Fibroblast of pulmonary artery (primary cell): ENCODE data around the gene TBP.
"Not testable (repeated sequence)": the region's sequence is repeated elsewhere in the genome, so short reads cannot be mapped to it uniquely, and the experiment has no call there.

ENCODE experiments used
- DNase-seq: peaks from one replicate; pipeline ENCODE4 v3.0.0-alpha.2; 2010; ENCODE audit warnings: low read depth
- H3K4me3 ChIP-seq: replicated peaks from 2 replicates; pipeline ENCODE4 v1.5.1; 2011; ENCODE audit warnings: low read depth, mild to moderate bottlenecking, control low read depth, low read length, moderate library complexity
- TF ChIP-seq, protein P1 (sequence below): IDR thresholded peaks from 2 replicates; pipeline ENCODE4 v1.5.1; 2011; ENCODE audit warnings: mild to moderate bottlenecking, control low read depth, low read length, inconsistent platforms; ENCODE audit errors: missing control alignments

Gene TBP

DNA sequence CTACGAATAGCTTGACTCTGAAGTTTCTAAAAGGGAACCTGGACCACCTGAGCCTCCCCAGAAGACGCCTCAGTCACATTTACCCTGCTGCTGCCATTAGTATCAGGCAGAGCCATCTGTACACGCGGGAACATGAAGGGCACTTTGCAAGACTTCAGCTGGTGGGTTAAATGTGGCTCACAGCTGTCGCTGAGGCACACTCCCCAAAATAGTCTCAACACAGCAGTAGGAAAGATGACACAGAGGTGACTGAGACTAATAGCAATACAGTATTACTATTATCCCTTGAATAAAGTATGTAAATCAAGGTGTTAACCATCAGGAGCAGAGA, 30.0 kb upstream of the TBP start:
- TF ChIP-seq, protein P1, sequence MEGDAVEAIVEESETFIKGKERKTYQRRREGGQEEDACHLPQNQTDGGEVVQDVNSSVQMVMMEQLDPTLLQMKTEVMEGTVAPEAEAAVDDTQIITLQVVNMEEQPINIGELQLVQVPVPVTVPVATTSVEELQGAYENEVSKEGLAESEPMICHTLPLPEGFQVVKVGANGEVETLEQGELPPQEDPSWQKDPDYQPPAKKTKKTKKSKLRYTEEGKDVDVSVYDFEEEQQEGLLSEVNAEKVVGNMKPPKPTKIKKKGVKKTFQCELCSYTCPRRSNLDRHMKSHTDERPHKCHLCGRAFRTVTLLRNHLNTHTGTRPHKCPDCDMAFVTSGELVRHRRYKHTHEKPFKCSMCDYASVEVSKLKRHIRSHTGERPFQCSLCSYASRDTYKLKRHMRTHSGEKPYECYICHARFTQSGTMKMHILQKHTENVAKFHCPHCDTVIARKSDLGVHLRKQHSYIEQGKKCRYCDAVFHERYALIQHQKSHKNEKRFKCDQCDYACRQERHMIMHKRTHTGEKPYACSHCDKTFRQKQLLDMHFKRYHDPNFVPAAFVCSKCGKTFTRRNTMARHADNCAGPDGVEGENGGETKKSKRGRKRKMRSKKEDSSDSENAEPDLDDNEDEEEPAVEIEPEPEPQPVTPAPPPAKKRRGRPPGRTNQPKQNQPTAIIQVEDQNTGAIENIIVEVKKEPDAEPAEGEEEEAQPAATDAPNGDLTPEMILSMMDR = no peak
- no peak for DNase-seq
- H3K4me3 ChIP-seq = no peak overlapping the region

DNA sequence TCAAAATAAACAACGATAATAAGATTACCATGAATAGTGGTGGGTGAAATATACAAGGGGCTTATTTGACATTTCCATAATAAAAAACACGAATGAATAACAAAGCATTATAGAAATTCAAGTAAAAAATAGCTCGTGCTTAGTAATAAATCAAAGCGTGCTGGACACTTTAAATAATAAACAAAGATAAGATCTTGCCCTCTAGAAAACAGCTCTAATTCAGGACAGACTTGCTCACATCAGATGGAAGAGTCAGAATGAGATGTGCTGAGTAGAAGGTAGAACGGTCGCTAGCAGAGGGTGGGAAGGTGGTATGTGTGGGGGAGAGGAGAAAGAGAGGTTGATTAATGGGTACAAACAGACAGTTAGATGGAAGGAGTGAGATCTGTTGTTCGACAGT, 28.4 kb upstream of the TBP start:
- H3K4me3 ChIP-seq = no peak overlapping the region
- no peak for DNase-seq
- TF ChIP-seq, protein P1 = no peak

DNA sequence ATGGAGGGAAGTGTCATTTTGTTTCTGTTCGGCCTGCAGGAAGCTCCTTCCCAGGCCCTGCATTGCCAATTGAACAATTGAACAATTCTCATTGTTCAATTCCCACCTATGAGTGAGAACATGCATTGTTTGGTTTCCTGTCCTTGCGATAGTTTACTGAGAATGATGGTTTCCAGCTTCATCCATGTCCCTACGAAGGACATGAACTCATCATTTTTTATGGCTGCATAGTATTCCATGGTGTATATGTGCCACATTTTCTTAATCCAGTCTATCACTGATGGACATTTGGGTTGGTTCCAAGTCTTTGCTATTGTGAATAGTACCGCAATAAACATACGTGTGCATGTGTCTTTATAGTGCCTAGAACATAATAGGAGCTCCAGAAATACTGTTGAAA, 26.2 kb upstream of the TBP start:
- H3K4me3 ChIP-seq, DNase-seq: not testable (repeated sequence)

DNA sequence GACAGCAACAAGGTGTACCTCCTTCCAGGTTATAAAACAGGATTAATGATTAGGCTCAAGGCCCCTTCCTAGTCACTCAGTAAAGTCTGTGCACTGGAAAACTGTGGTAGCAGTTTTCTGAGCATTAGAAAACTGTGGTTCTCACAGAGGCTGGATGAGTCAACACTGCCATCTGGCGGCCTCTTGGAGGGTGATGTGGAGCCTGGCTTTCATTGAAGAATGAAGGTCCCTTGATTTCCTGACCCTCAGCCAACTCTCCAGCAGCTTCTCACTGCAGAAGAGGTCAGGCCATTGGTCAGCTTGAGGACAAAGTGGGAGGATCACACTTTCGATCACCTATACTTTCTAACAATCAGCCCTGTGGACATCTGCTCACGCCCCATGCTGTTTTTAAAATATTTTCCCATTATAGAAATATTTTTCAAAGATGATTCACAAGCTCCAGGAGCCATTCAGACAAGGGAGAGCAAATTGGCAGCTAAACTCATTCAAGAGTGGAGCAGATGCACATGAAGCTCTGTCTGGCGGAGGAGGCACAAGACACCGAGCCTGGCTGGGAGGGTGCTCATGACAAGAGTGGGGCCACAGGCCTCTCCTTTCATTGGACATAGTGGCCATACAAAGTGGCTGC, 24.2 kb upstream of the TBP start:
- TF ChIP-seq, protein P1 = peak; percentile 98
- H3K4me3 ChIP-seq = no peak overlapping the region
- DNase-seq = peak; percentile 80

DNA sequence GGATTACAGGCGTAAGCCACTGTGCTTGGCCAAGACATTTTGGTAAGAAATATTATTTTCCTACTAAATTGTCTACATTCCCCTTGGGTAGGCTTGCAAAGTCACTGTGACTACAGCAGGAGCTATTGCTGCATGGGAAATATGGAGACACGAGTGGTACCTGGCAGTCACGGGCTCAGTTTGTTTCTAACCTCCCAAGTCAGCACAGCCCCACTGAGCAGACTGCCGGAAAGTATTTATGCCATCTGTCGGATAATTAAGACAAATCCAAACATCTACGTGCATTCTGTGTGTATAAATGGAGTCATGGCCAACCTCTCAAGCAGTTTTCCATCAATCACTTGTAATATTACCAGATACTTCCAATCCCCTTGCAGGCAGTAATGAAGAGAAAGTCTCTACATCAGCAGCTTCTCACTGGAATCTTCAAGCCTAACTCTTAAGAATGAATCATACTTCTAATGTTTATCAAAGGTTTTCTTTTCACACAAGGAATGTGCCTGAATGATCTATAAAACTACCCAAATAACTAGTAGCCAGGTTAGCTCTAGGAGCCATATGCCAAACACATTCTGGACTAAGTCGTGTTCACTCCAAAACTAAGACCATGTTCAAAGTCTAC, 21.2 kb upstream of the TBP start:
- TF ChIP-seq, protein P1 = no peak
- DNase-seq = no peak
- H3K4me3 ChIP-seq = no peak overlapping the region

DNA sequence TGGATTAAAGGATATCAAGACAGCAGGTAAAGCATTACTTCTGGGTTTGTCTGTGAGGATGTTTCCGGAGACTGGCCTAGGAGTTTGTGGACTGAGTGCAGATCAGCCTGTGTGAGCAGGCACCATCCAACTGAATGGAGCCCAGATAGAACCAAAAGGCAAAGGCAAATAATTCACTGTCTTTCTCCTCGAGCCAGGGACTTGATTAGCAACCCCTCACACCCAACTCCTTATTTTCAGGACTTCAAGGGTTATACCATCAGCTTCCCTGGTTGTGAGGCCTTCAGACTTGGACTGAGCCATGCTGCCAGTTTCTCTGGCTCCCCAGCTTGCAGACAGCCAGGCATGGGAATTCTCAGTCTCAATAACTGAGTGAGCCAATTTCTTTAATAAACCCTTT, 20.4 kb upstream of the TBP start:
- TF ChIP-seq, protein P1 = no peak
- DNase-seq = no peak
- H3K4me3 ChIP-seq = no peak overlapping the region

DNA sequence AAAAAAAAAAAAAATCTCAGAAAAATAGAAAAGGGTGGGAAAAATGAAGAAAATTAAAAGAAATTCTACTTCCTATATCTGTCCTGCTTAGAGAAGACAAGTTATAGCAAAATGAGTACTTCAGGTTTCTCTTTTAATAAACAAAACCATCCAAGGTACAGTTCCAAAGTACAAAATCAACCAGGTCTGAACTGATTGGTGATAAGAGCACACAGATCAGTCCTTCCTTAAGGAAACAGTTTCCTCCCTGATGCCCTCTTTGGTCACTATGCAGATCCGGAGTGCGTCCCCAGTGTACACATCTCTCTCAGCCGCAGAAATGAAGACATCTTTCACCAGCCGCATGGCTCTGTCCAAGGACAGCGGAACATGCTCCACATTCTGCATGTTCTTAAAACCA, 19.2 kb upstream of the TBP start:
- TF ChIP-seq, protein P1 = no peak
- no peak overlapping the region for H3K4me3 ChIP-seq
- DNase-seq = no peak
